Measurements from ENCODE around the gene CLTCL1. TPM values are rescaled to one million over a fixed set of nuclear protein-coding genes. Genes with fewer than 3 reads are reported as not detected.
"Not testable (repeated sequence)": the region's sequence is repeated elsewhere in the genome, so short reads cannot be mapped to it uniquely, and the experiment has no call there.

The CLTCL1 gene
- total RNA-seq, 1 donor from 2014 or later = 6.8 TPM

DNA sequence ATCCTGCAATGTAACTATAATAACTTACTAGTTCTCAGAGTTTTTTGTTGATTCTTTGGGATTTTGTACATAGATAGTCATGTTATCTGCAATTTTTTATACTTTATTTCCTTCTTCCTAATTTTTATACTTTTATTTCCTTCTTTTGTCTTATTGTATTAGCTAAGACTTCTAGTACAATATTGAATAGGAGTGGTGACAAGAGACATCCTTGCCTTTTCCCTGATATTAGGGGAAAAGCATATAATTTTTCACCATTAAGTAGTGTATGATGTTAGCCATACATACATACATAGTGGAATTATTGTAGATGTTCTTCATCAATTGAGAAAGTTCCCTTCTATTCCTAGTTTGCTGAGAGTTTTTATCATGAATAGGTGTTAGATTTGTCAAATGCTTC, 27.8 kb upstream of the CLTCL1 start:
- Histone ChIP-seq H3K4me1 (no peaks in the 10 kb centered on the region), H3K27ac (no peak overlapping the region), H3K4me3 (no peak overlapping the region), H3K27me3 (ENCODE audit: low read depth) (no peaks in the 10 kb centered on the region), H3K36me3 (no peaks in the 10 kb centered on the region), H3K9me3 (peaks cover 36% of the 10 kb centered on the region)
- no peak for TF ChIP-seq CTCF (IDR thresholded peaks at IDR 0.05)
- DNase-seq (no peak), ATAC-seq (no peak)
- intact Hi-C loops (cut with DNase I) = no loop called here

DNA sequence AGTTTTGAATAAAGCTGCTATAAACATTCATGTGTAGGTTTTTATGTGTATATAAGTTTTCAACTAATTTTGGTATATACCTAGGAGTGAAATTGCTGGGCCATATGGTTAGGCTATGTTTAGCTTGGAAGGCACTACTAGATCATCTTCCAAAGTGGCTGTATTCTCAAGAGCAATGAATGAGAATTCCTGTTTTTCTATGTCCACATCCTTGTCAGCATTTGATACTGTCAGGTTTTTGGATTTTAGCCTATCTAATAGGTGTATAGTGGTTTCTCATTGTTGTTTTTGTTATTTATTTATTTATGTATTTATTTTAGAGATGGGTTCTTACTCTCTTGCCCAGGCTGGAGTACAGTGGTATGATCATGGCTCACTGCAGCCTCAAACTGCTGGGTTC, 26.3 kb upstream of the CLTCL1 start:
- Histone ChIP-seq H3K27ac (no peak overlapping the region), H3K36me3 (no peaks in the 10 kb centered on the region), H3K4me3 (no peak overlapping the region), H3K4me1 (no peaks in the 10 kb centered on the region), H3K9me3 (peaks cover 32% of the 10 kb centered on the region), H3K27me3 (ENCODE audit: low read depth) (no peaks in the 10 kb centered on the region)
- intact Hi-C loops (cut with DNase I) = no loop called here
- TF ChIP-seq CTCF (IDR thresholded peaks at IDR 0.05) = no peak
- no peak for ATAC-seq
- DNase-seq = no peak

DNA sequence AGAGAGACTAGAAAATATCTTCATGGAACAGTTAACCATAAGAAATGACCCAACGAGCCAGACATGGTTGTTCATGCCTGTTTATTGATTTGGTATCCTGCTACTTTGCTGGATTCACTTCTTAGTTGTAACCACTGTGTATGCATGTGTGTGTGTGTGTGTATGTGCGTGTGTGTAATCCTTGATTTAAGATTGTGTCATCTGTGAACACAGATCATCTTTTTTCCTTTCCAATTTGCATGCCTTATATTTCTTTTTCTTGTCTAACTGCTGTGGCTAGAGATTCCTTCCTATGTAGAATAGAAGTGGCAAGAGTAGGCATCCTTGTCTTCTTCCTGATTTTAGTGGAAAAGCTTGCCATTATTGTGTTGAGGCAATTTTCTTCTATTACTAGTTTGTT, 16.4 kb upstream of the CLTCL1 start:
- no peak for TF ChIP-seq CTCF (IDR thresholded peaks at IDR 0.05)
- Histone ChIP-seq H3K36me3 (no peaks in the 10 kb centered on the region), H3K4me1 (no peaks in the 10 kb centered on the region), H3K27me3 (ENCODE audit: low read depth) (no peaks in the 10 kb centered on the region), H3K4me3 (no peak overlapping the region), H3K9me3 (no peaks in the 10 kb centered on the region), H3K27ac (no peak overlapping the region)
- intact Hi-C loops (cut with DNase I) = no loop called here
- no peak for DNase-seq
- no peak for ATAC-seq

- intact Hi-C loops (cut with DNase I); H3K27me3 ChIP-seq (ENCODE audit: low read depth); H3K4me3 ChIP-seq; ATAC-seq; H3K27ac ChIP-seq; H3K36me3 ChIP-seq; H3K4me1 ChIP-seq; DNase-seq; H3K9me3 ChIP-seq: not testable (repeated sequence)
These were observed 15.0 kb upstream of the CLTCL1 start for GRCh38 chr22:19306535-19306934.

GRCh38 chr22:19304547-19304946, 13.0 kb upstream of the CLTCL1 start:
- Histone ChIP-seq H3K4me1 (no peaks in the 10 kb centered on the region), H3K9me3 (no peaks in the 10 kb centered on the region), H3K27ac (no peak overlapping the region), H3K27me3 (ENCODE audit: low read depth) (no peaks in the 10 kb centered on the region), H3K36me3 (no peaks in the 10 kb centered on the region), H3K4me3 (no peak overlapping the region)
- intact Hi-C loops (cut with DNase I) = no loop called here
- DNase-seq (no peak), ATAC-seq (no peak)
- TF ChIP-seq CTCF (IDR thresholded peaks at IDR 0.05) = no peak

GRCh38 chr22:19303785-19304184, 12.3 kb upstream of the CLTCL1 start:
- Histone ChIP-seq H3K27ac (no peak overlapping the region), H3K9me3 (no peaks in the 10 kb centered on the region), H3K36me3 (no peaks in the 10 kb centered on the region), H3K4me1 (no peaks in the 10 kb centered on the region), H3K4me3 (no peak overlapping the region), H3K27me3 (ENCODE audit: low read depth) (no peaks in the 10 kb centered on the region)
- no peak for TF ChIP-seq CTCF (IDR thresholded peaks at IDR 0.05)
- ATAC-seq (no peak), DNase-seq (no peak)
- intact Hi-C loops (cut with DNase I) = no loop called here
